HG02642 (cell line): ENCODE results near the gene MEGF11.

ENCODE experiments used
- ATAC-seq: cut with Tn5 transposase; IDR thresholded peaks from one replicate; pipeline ENCODE4 v1.9.1; 2021; ENCODE audit warnings: mild to moderate bottlenecking; ENCODE audit not compliant: unreplicated experiment, poor library complexity

Gene MEGF11

DNA sequence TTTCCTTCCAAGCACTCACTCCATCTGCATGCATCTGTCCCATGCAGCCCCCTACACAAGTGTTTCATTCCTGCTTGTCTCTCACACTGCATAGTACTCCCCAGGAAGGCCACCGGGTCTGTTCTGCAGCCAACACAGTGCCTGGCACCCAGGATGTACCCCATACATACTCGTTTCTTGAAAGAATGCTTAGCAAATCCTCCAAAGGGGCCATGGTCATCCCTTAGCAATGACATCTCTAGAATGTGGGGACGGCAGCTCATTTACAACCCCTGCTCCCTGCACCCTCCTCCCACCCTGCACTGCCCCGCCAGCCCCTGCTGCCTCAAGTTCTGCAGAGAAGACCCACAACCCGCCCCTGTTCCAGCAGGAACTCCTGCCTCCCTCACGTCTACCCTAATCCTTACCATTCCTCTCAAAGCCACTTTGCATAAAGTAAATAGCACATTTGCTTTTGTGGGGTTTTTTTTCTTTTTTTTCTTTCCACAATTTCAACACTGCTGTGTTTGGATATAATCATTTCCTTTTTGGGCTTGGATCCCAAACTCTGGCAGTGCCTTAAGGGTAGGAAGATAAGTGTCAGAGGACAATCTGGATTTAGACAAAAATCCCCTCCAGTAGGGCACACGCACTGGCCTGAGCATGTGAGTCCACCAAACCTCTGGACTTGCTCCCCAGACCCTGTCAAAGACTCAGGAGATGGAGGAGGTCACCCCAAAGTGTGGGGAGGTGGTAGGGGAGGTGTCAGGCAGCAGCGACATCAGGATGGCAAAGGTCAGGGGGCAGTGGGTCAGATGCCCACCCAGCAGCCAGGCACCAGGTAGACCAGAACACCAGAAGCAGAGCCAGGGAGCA lies 68.4 kb downstream of the MEGF11 start:
- ATAC-seq = no peak

DNA sequence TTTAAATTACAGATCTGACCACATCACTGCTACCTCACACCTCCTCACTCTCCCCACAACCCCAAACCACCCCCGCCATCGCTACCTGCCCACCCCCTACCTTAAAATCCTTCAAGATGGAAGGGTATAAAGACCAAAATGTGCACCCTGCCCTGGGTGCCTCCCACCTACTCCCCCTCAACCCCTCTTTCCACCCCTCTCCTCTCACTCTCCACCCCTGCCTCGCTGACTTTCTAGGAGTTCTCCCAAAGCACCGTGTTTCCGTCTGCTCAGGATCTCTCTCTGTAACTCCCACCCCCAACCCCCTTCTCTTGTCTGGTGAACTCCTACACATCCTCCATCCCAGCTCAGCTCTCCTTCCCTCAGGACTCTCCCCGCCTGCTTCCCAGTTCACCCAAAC lies 69.1 kb downstream of the MEGF11 start:
- ATAC-seq = no peak

DNA sequence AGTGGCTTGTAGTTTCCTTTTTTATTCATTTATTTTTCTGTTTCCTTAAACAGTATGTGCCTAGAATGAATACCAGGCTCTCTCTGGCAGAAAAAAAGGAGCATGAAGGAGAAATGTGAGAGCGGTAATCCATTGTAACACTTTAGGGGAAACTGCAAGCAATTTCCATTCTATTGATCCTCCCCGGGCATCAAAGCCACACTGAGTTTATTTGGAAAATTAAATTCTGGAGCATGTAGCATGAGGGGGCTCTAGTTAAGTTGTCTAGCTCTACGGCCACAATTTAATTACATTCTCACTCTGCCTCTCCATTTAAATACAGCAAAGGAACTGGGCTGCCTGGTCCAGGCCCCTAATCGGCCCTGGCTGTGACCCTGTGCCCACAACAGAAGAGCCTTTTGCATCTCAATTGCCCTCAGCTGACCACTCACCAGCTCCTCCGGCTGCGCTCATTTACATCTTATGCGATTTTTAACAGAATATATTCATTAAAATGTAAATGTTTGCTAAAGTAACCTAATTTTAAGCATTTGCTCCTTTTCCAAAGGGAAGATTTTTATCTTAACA lies 72.9 kb downstream of the MEGF11 start:
- ATAC-seq = no peak

DNA sequence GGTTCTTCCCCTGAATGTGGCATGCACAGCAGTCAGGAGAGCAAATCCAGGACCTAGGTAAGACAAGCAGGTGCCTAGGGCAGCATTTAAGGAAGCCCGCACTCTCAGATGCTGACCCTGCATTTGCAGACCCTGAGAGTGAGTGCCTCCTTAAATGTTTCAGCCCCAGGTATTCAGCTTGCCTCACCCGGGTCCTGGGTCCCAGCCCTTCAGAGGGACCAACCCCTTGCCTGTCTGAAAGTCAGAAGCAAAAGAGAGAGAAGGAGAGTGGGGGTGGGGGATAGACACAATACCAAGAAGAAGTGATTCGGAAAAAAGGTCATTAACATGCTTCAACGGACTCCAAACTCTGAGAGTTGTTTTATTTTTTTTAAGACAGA lies 75.0 kb downstream of the MEGF11 start:
- ATAC-seq = no peak

DNA sequence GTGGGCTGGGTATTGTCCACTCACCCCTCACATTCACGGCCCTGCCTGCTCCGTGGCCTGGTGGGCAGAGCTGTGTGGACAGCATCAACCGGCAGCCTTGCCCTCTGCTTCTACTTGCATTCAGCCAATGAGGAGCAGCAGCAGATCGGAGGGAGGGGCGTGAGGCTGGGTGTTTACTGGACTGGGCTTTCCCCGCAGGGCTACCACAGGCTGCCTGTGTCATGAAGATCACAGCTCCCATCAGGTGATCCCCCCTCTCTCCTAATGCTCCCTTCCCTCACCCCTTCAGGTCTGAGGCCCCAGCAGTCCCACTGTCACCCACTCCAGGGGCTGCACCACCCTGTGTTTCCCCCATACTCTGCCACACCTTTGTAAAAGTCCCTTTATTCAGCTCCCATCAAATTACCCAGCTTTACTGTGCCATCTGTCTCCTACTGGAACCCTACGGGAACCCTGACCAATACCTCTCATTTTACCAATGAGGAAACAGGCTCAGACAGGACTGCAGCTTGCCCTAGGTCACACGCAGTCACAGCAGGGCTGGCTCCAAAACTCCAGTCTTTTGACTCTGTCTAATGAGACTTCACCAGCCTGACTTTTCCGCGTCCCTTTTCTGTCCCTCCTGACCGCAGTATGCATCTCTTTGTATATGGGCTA lies 81.1 kb downstream of the MEGF11 start:
- ATAC-seq = no peak

DNA sequence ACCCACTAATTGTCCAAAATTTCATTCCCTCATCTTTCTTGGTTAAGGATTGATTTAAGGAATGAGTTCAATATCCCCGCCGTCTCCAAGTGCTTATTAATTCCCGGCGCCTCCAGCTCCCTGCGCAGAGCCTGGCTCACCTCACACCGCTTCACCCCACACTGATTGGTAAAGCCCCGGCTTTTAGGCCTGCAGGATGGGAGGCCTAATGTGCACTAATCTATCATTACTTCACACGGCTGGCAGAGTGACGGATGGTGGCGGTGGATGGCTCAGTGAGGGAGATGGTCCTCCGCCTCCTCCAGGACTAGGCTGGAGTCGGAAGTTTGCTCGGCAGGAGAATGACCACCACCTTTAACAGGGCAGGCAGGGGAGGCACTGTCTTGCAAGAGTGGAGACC lies 81.7 kb downstream of the MEGF11 start:
- no peak for ATAC-seq

DNA sequence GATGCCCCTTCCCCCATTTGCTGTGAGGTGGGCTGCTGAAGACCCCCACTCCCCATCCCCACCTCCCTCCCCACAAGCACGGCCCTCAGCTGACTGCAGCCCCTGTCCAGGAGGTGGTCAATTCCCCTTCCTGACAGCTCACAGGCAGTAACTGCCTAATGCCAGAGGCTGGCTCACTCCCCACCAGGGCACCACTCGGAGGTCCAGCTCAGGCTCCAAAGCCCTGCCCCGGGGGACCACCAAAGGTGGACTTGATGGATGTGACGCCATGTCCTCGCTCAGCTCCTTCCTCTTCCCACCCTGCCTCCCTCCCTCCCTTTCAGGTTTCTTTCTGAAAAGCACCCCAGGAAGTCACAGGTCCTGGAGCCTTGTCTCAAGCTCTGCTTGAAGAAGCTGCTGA lies 82.8 kb downstream of the MEGF11 start:
- no peak for ATAC-seq

DNA sequence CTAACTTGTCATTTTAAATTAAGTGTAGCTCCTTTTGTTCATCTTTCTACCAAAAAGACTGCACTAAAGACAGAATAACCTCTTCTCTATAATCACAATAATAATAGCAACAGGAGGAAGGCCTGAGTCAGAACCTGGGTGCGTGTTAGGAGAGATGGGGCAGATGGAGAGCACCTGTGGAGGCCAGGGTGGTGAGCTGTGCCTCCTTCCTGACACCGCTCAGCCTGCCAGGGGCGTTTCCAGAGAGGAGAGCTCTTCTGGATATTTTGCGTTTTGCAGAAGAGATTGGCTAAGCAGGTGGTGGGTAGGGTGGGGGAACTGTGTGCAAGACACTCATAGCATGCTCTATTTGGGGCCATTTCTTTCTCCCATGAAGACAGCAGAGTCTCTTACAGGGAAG lies 83.5 kb downstream of the MEGF11 start:
- no peak for ATAC-seq

DNA sequence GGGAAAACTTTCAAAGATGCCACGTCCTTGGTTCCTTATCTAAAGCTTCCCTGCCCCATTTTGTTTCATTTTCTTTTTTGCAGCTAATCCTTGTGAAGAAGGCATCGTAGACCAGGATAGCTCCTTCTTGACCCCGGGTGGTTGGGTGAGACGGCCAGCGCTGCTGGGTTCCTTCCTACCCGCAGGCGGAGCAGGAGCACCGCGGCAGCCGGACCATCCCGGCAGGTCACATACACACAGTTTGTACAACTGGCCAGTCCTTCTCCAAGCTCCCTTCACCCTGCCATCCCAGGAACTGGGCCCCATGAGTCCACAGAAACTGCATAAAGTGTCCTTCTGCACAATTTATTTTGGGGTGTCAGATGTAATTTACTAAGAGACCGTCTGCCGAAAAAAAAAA lies 83.9 kb downstream of the MEGF11 start:
- ATAC-seq = no peak

DNA sequence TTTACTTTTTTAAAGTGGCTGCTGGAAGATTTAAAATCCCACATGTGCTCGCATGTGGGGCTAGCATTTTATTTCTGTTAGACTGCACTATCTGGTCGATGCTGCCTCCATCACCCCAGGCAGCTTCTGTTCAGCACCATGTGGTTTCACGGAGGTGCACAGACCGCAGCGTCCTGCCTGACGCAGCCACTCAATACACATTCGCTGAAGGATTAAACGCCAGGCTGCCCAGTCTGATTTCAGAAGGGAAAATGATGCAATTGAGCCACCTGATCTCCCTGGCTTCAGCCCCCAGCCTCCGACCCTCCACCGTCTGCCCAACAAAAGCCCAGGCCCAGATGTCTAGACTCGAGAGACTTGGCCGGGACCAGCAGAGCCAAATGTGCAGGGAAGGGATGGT lies 84.5 kb downstream of the MEGF11 start:
- no peak for ATAC-seq

DNA sequence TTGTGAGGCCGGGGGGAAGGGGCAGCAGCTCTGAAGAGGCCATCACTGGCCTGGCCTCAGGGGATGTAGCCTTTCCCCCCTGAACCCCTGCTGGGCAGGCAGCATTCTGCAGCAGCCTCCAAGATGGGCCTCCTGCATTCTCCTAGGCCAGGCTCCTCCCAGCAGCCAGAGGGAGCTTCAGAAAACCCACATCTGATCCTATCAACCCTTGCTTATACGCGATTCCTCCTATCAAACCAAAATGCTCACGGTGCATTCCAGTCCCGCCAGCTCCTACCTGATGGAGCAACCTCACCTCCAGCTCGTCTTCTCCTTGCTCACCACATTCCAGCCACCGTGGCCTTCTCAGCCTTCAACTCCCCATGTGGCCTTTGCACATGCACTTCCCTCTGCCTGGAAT lies 85.7 kb downstream of the MEGF11 start:
- ATAC-seq = no peak

DNA sequence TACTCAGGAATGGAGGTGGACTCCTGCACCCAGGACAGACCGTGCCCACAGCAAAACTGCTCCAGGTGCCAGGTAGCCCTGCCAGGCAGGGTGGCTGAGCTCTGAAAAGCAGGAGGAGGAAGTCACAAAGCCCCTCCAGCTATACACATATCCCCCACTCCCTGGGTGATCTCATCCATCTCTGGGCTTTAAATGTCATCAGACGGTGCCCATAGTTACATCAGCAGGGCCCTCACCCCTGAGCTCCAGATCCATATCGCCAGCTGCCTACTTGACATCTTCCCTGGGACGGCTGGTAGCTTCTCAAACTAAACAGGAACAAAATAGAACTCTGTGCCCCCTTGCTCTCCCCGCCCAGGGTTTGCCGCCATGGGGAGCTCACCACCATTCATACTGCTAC lies 87.7 kb downstream of the MEGF11 start:
- no peak for ATAC-seq

DNA sequence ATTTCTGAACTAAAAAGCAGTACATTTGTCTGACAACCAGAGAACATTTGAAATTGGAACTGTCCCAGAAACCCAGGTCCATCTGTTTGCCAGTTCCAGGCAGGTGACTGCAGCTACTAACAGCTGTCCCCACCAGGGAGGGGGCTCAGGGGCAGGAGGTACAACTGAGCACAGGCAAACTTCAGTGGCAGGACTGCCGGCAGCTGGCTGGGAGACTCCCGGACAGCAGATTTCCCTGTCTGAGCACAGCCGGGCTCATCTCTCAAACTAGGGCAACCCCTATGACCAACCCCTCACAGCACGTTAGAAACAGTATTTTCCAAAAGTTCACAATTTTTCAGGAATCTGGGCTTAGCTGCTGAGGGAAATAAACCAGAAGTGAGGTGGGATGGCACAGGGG lies 88.8 kb downstream of the MEGF11 start:
- no peak for ATAC-seq

DNA sequence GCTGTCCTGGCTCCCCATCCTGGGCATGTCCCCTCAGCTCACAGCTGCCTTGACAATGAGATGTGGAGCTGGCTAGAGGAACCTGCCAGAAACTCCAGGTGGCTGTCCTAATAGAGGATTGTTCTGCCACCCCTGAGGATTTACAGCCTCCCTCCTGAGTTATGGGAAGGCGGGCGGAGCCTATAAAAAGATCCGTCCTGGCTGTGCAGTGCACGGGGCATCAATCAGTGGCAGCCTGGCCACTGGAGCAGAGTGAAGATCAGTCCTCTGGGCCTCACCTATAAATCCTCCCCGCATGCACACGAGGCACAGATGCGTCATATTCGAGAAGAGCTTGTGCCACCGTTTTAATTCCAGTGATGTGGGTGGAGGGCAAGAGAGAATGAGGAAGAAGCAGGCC lies 90.0 kb downstream of the MEGF11 start:
- ATAC-seq = no peak

DNA sequence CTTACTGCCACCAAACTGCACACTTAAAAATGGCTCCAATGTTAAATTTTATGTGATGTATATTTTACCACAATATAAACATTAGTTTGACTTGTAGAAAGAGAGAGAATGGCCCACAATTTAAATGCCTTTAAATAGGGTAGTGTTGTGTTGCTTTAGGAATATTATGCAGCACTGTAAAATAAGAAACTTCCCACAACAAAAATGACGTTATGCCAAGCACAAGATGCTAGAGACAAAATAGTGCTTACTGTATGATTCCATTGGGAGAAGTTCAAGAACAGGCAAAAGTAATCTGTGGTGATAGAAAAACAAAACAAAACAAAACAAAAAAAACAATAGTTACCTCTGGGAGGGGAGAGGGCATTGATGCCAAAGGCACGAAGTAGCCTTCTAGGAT lies 91.3 kb downstream of the MEGF11 start:
- no peak for ATAC-seq

DNA sequence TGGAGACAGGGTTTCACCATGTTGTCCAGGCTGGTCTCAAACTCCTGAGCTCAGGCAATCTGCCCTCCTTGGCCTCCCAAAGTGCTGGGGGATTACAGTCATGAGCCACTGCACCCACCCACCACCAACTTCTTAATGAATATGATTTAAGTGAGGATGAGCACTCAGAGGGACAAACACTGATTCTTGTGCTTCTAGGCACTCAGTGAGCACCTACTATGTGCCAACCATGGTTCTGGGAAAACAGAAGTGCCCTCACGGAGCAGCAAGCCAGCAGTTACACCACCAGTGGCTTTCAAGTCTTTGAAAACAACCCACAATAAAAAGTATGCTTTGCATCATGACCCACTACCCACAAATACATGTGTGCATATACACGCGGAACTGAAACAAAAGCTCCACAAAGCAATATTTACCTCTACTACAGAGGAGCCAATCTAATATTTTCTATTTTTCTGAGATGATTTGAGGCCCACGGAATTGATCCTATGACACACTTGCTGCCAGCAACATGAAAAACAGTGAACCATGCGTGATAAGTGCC lies 91.9 kb downstream of the MEGF11 start:
- ATAC-seq = no peak

DNA sequence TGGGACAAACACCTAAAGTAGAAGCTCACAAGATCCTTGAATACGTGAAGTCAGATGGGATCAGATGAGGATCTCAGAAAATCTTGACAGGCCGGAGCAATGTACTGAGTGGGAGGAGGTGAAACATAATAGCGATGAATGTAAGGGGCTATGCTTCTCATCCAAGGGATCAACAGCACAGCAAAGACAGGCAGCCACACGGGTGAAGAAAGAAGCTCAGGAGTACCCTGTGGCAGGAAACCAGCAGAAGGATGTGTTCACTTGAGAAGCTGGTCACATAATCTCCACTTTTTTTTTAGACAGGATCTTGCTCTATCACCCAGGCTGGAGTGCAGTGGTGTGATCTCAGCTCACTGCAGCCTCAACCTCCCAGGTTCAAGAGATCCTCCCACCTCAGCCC lies 92.4 kb downstream of the MEGF11 start:
- ATAC-seq = no peak

DNA sequence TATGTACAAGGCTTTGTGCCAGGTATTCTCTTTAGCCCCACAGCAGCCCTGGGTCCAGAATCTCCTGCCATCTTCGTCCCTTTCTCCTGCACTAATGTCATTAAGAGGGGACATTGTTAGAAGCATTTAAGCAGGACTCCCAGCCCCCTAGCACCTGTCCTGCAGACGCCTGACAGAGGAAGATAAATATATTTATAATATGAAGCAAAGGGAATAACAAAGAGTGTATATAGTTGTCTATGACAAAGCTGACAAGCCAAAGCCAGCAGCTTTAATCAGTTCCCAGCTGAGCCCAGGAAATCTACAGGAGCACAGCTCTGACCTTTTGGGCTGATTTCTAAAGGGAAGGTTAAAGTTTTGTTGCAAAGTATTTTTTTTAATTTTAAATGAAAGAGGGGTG lies 96.0 kb downstream of the MEGF11 start:
- no peak for ATAC-seq

DNA sequence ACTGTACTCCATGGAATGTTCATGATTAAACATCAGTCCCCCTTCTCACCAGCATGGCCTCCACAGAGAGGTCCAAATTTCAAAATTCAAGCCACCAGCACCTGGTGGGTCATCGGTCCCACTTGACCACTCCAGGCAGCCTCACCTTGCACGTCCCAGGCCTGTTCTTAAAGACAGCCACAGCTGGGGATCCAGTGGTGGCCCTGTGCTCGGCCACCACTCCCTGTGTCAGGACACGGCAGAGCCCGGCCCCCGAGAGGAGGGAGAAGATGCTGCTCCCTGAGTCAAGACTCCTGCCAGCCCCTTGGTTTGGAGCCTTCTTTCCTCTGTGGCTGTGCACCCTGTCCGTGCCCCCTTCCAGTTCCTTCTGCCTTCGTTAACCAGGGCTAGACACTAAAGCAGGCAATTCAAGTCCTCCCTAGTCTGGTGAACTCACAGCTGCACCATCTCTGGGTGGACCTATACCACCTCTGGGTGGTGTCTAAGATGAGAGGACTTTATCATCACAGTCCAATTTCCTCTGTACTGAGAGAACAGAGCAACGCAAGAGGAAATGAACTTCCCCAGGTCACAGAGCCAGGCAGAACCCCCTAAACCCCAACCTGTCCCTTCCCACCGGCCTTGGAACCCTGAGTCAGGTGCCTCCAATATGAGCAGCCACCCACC lies 97.1 kb downstream of the MEGF11 start:
- no peak for ATAC-seq

DNA sequence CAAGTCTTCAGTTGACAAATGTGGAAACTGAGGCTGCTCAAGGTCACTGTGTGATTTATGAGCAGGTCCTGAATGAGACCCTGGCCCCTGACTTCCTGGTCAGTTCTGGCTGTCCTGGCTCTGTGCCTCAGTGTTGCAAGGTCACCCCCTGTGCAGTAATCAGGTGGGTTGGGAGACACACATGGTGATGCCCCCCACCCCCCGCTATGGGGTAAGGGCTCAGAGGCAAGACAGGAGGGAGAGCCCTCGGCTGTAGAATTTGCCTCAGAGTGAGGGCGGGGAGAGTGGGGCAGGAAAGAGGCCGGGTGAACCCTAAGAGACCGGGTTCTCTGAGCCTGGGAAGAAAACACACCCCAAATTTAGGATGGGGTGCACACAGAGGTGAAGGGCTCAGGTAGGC lies 98.5 kb downstream of the MEGF11 start:
- no peak for ATAC-seq

DNA sequence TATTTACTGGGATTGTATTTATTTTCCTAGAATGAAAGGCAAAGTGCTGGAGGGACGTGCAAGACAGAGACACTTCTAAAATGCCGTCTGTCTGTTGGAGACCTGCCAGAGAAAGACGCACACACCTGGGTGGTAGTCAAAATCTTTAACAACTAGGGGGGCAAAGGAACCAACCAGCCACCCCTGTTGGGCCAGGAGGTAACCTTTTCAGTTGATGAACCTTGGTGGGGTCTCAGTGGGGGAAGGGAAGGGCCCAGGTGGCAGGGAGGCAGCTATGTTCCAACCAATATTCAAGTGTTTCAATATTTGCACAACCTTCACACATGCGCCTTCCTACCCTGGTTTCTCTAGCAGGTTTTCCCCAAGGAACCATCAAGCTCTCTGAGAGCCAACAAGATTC lies 99.0 kb downstream of the MEGF11 start:
- no peak for ATAC-seq
